Muscle of leg (tissue), 11 donors: ENCODE results near the gene ANK3. TPM values are rescaled to one million over a fixed set of nuclear protein-coding genes. Genes with fewer than 3 reads are reported as not detected.
A peak's percentile ranks its signal among the peaks of the same experiment; 100 is the strongest.

ENCODE experiments used
- DNase-seq: peaks from one replicate; pipeline ENCODE4 v3.0.0; 2013
- H3K27ac ChIP-seq: one replicate; pipeline ENCODE4 v1.5.1; 2013; ENCODE audit warnings: mild to moderate bottlenecking, low read length, control low read depth
- H3K27me3 ChIP-seq: one replicate; pipeline ENCODE4 v1.6.1; 2013; ENCODE audit warnings: low read length; ENCODE audit not compliant: control insufficient read depth, insufficient read depth
- H3K36me3 ChIP-seq: one replicate; pipeline ENCODE4 v1.6.1; 2013; ENCODE audit warnings: low read length; ENCODE audit not compliant: control insufficient read depth, insufficient read depth
- H3K4me1 ChIP-seq: one replicate; pipeline ENCODE4 v1.6.1; 2013; ENCODE audit warnings: low read length; ENCODE audit not compliant: control insufficient read depth, insufficient read depth
- H3K4me3 ChIP-seq: one replicate; pipeline ENCODE4 v1.5.1; 2013; ENCODE audit warnings: low read length, control low read depth
- H3K9me3 ChIP-seq: replicated peaks from 2 replicates; pipeline ENCODE4 v1.6.1; 2013; ENCODE audit warnings: low read depth, low read length; ENCODE audit not compliant: control insufficient read depth
- WGBS: methylation state at CpG from one replicate; pipeline ENCODE4 v1.1.5; 2013; ENCODE audit warnings: missing lambda C conversion rate; ENCODE audit not compliant: insufficient coverage; 5-methylcytosine and 5-hydroxymethylcytosine counted together
- polyA plus RNA-seq, 8 donors: library from polyadenylated mRNA; unstranded; fragments of 120-200 nt; gene quantifications; one replicate each; pipeline versions ENCODE4 v1.2.1 to v1.2.3, GENCODE V29; 2013; ENCODE audit warnings: inconsistent platforms in 1 of 8, low replicate concordance in 1 of 8; ENCODE audit not compliant: insufficient read length in 8 of 8, insufficient read depth in 1 of 8
- total RNA-seq: library from RNA; stranded (reverse); fragments of 120-200 nt; gene quantifications from one replicate; pipeline ENCODE4 v1.2.4, GENCODE V29; 2013

ANK3 gene
- total and polyA plus RNA-seq, 9 donors, result 64.0 to 158 (median 90.8) TPM

DNA sequence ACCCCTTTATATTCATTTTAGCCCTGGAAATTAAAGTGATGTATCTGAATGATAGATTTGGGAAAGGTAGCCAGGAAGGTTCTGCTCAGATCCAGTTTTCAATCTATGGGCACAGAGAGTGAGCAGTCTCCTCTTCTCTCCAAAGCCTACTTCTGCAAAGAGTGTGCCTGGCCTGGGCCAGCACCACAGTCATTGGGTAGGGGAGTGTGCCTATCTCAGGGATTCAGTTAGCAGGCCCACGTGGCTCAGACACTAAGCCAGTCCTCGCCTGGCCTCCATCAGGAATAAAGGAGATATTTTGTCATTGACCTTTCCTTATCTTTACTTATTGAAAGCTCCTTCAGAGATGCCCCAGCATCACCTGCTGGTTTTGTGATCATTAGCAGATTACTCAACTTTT is 267.5 kb downstream of the ANK3 start:
- H3K27me3 ChIP-seq, result no peaks in the 10 kb centered on the region
- no peaks in the 10 kb centered on the region for H3K36me3 ChIP-seq
- no peak overlapping the region for H3K27ac ChIP-seq
- H3K4me3 ChIP-seq, result no peak overlapping the region
- WGBS, result no CpG with 5 or more reads among the region's 2 CpGs
- no peaks in the 10 kb centered on the region for H3K4me1 ChIP-seq
- no peak for DNase-seq
- H3K9me3 ChIP-seq, result peaks cover 4% of the 10 kb centered on the region

DNA sequence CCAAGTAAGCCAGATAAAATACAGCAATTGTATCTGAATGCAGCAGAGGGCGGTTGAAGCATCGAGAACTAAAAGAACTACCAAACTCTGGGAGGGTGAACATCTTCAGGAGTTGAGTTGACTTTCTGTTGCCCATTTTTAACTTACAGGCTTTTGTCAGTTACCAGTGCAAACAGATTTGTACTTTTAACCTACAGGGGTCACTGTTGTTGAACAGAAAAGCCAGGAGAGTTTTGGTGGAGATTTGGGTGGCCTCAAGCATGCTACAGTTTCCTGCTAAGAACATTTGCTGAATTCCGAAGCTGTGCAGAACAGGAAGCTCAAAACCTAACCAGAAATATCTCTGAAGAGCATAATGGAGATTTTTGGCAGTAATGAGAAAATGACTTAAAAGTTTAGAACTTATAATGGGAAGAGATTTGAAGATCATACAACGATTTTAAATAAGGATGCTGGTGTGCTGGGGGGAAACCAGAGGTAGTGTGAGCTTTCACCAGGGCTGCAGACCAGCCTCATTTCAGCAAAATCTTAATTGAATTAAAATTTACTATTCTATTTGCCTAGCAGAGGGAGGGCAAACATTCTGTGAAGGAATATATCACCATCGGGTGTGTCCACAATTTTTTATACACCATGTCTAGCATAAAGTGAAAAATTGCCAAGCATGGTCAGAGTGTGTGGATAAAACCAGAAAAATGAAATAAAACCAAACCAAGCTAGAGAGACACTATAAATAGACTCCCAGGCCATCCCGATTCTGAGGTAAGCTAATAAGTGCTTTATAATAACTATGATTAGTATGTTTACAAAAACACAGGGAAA is 274.7 kb downstream of the ANK3 start:
- peak; percentile 61 for DNase-seq
- Histone ChIP-seq H3K4me3 (no peak overlapping the region), H3K27me3 (no peaks in the 10 kb centered on the region), H3K4me1 (no peaks in the 10 kb centered on the region), H3K9me3 (peaks cover 2% of the 10 kb centered on the region), H3K36me3 (no peaks in the 10 kb centered on the region), H3K27ac (no peak overlapping the region)
- no CpG with 5 or more reads among the region's 6 CpGs for WGBS

DNA sequence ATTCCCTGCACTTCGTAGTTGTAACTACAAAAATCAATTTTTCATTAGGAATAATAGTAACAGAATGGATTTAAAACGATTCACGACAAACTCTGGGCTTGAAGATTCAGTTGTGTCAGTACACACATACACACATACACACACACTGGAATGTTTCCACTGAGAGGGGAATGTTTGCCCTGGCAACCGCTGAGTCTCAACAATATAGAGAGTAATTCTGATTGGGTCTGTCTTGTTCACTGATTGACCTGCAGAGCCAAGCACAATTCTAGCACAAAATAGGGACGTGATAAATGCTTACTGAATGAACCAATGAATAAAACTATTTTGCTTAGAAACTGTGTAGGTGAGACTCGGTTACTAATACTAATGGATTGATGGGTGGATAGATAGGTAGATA is 278.9 kb downstream of the ANK3 start:
- Histone ChIP-seq H3K27me3 (no peaks in the 10 kb centered on the region), H3K36me3 (no peaks in the 10 kb centered on the region), H3K27ac (no peak overlapping the region), H3K4me3 (no peak overlapping the region), H3K4me1 (no peaks in the 10 kb centered on the region), H3K9me3 (no peaks in the 10 kb centered on the region)
- no peak for DNase-seq
- no CpG with 5 or more reads among the region's 6 CpGs for WGBS

DNA sequence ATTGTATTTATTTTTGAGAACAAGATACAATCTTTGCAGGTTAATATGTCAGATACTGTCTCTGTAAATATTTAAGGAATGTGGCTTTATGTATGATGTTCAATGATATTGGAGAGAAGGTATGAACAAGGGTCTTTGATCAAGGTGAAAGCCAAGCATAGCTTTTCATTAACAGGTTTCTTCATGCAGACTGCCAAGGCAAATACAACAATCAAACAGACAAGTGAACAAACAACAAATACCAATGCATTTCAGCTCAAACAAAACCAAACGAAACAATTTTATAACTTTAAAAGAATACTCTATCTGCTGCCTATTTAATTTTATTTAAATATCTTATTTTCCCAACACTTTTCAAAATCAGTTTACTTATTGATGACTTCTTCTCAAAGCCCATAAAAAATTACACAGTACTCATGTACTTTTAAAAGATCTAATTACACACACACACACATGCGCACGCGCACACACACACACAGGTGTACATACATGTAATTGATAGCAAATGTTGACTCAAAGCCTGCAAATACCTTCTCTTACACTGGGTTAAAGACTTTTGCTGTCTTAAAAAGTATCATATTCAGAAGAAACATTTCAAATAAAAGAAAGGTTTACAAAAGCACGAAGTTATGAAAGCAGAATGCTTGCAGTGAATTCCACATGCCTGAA is 282.2 kb downstream of the ANK3 start:
- no peak overlapping the region for H3K27ac ChIP-seq
- no peak for DNase-seq
- H3K36me3 ChIP-seq, result no peaks in the 10 kb centered on the region
- H3K27me3 ChIP-seq, result no peaks in the 10 kb centered on the region
- H3K4me3 ChIP-seq, result no peak overlapping the region
- no CpG with 5 or more reads among the region's 5 CpGs for WGBS
- H3K4me1 ChIP-seq, result no peaks in the 10 kb centered on the region
- H3K9me3 ChIP-seq, result no peaks in the 10 kb centered on the region

GRCh38 chr10:60105295-60105695 is 284.4 kb downstream of the ANK3 start:
- Histone ChIP-seq H3K36me3 (no peaks in the 10 kb centered on the region), H3K4me3 (no peak overlapping the region), H3K4me1 (no peaks in the 10 kb centered on the region), H3K27me3 (no peaks in the 10 kb centered on the region), H3K27ac (no peak overlapping the region), H3K9me3 (no peaks in the 10 kb centered on the region)
- DNase-seq, result peak; percentile 32

DNA sequence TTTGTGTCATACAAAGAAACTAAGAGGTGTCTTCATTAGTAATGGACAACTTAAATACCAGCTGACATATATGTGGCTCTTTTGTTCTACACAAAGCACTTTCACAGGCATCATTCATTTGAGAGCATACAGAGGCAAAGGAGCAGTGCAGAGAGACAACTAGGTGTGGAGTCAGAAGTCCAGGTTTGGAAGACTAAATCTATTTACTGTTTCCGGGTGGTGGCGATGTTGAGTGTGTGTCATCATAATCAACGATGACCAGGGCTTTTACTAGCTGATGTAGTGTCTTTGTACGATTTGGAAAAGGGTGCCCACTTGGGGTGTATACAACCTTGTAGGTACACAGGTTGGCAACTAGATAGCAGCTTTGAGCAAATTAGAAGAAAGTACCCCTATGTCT is 287.9 kb downstream of the ANK3 start:
- no peaks in the 10 kb centered on the region for H3K27me3 ChIP-seq
- WGBS, result 94% methylated on average over 4 of the region's 4 CpGs
- no peaks in the 10 kb centered on the region for H3K4me1 ChIP-seq
- no peaks in the 10 kb centered on the region for H3K9me3 ChIP-seq
- DNase-seq, result no peak
- H3K4me3 ChIP-seq, result no peak overlapping the region
- no peak overlapping the region for H3K27ac ChIP-seq
- H3K36me3 ChIP-seq, result no peaks in the 10 kb centered on the region

- H3K36me3 ChIP-seq, result no peaks in the 10 kb centered on the region
- H3K4me1 ChIP-seq, result no peaks in the 10 kb centered on the region
- no peaks in the 10 kb centered on the region for H3K27me3 ChIP-seq
- no peak overlapping the region for H3K27ac ChIP-seq
- H3K9me3 ChIP-seq, result no peaks in the 10 kb centered on the region
- no peak overlapping the region for H3K4me3 ChIP-seq
- peak; percentile 80 for DNase-seq
- WGBS, result no CpG with 5 or more reads among the region's 2 CpGs
These were observed 289.5 kb downstream of the ANK3 start for GRCh38 chr10:60099998-60100747.

GRCh38 chr10:60098677-60099601 is 290.7 kb downstream of the ANK3 start:
- DNase-seq, result no peak
- no peak overlapping the region for H3K27ac ChIP-seq
- H3K27me3 ChIP-seq, result no peaks in the 10 kb centered on the region
- H3K9me3 ChIP-seq, result no peaks in the 10 kb centered on the region
- no peak overlapping the region for H3K4me3 ChIP-seq
- H3K4me1 ChIP-seq, result no peaks in the 10 kb centered on the region
- no peaks in the 10 kb centered on the region for H3K36me3 ChIP-seq
- no CpG with 5 or more reads among the region's 4 CpGs for WGBS

- WGBS, result 67% methylated on average over 1 of the region's 5 CpGs
These were observed 292.7 kb downstream of the ANK3 start for GRCh38 chr10:60096761-60097513.

More at GRCh38 chr10:60096761-60097513, 292.7 kb downstream of the ANK3 start:
- no peaks in the 10 kb centered on the region for H3K9me3 ChIP-seq
- no peaks in the 10 kb centered on the region for H3K27me3 ChIP-seq
- no peaks in the 10 kb centered on the region for H3K36me3 ChIP-seq
- no peaks in the 10 kb centered on the region for H3K4me1 ChIP-seq
- no peak for DNase-seq
- no peak overlapping the region for H3K27ac ChIP-seq
- H3K4me3 ChIP-seq, result no peak overlapping the region
